Measurements from ENCODE around the gene LHFPL5.

Gene LHFPL5

DNA sequence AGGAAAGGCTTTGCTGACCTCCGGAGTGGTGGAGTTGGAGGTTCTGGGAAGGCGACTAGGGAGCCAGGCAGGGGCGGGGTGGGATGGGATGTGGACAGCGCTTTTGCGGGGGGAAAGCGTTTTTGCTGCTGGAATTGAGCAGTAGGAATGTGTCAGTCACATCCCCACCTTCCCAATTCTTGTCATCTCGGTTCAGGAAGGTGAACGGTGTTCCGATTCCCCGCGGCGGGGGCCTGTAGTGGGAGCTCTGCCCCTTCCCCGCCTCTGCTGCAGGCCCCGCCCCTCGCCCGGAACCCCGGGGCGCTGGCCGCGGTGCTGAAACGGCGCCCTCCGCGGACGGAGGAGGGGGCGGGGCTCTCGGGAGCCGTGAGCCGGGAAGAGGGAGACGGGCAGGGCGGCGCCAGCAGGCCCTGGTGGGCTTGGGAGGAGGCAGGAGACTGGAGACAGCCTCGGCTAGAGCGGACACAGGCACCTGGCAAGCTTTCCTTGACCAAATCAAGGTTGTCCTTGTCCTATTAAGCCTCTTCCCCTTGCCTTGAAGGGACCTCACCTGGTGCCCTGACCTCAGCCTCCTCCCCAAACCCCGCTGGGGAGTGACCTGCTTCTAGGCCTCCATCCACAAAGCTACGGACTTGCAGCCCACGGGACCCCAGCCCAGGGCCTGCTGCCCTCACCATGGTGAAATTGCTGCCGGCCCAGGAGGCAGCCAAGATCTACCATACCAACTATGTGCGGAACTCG lies at the start of gene LHFPL5:
Gene LHFPL5, plus strand, starts transcription at position 357 of the 741 bp plus-strand sequence. Its CDS starts 319 bp downstream, at position 676.
- no peaks in the 10 kb centered on the region for H3K79me2 ChIP-seq (ENCODE audit: insufficient read depth, low read depth)
- no peak within 1 kb of the TSS for H3K9ac ChIP-seq
- H4K20me1 ChIP-seq (ENCODE audit: insufficient read depth) = no peaks in the 10 kb centered on the region
- H3K4me3 ChIP-seq (IDR thresholded peaks at IDR 0.05; ENCODE audit: insufficient read depth, low read depth, low read length) = no peak within 1 kb of the TSS
- no peak within 1 kb of the TSS for H3K27ac ChIP-seq
- no peaks in the 10 kb centered on the region for H3K4me1 ChIP-seq (ENCODE audit: low read depth, poor library complexity, severe bottlenecking)
- H3K36me3 ChIP-seq (ENCODE audit: insufficient read depth) = no peaks in the 10 kb centered on the region
- TF ChIP-seq, protein P1, sequence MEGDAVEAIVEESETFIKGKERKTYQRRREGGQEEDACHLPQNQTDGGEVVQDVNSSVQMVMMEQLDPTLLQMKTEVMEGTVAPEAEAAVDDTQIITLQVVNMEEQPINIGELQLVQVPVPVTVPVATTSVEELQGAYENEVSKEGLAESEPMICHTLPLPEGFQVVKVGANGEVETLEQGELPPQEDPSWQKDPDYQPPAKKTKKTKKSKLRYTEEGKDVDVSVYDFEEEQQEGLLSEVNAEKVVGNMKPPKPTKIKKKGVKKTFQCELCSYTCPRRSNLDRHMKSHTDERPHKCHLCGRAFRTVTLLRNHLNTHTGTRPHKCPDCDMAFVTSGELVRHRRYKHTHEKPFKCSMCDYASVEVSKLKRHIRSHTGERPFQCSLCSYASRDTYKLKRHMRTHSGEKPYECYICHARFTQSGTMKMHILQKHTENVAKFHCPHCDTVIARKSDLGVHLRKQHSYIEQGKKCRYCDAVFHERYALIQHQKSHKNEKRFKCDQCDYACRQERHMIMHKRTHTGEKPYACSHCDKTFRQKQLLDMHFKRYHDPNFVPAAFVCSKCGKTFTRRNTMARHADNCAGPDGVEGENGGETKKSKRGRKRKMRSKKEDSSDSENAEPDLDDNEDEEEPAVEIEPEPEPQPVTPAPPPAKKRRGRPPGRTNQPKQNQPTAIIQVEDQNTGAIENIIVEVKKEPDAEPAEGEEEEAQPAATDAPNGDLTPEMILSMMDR (conservative IDR thresholded peaks at IDR 0.05; ENCODE audit: low read depth, low read length) = no peak
- H3K4me2 ChIP-seq = peak within 1 kb of the TSS; percentile 54; the same call in 1 of the 2 replicates
- no peak within 1 kb of the TSS for H2AFZ ChIP-seq (ENCODE audit: low read depth)
- no peaks in the 10 kb centered on the region for H3K27me3 ChIP-seq (ENCODE audit: insufficient read depth, low read depth)

DNA sequence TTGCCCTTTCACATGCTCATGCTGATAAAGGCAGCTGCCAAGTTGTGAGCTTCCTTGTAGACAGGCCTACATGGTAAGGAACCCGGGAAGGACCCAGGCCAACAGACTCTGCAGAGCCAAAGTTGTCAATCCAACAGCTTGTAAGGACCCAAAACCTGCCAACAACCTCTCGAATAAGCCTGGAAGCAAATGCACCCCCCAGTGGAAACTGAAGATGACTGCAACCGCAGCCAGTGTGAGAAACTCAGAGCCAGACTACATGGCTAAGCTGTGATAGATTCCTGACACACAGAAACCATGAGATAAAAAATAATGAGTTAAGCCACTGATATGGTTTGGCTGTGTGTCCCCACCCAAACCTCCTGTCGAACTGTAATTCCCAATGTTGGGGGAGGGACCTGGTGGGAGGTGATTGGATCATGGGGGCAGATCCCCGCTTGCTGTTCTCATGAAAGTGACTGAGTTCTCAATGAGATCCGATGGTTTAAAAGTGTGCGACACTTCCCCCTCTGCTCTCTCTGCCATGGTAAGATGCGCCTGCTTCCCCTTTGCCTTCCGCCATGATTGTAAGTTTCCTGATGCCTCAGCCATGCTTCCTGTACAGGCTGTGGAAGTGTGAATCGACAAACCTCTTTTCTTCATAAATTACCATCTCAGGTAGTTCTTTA lies 47.6 kb upstream of the LHFPL5 start:
- no peaks in the 10 kb centered on the region for H3K36me3 ChIP-seq (ENCODE audit: insufficient read depth)
- no peak overlapping the region for H2AFZ ChIP-seq (ENCODE audit: low read depth)

DNA sequence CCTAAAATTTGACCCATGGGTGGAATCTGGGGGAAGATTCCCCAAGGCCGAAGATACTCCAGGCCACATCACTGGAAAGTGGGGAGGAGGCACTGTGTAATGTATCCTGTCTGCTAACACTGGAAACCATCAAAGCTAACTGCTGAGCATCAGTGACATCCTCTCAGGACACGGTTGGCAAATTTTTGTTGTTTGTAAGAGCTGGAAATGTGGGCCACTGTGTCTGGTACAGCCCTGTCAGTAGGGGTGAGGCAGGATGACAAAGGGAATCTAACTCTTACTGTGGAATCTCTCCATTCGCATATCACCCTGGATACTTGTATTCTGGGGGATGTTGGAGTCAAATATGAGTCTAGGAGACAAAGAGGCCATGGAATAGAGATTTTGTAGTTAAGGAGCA lies 45.7 kb upstream of the LHFPL5 start:
- H3K9ac ChIP-seq = no peak overlapping the region
- no peaks in the 10 kb centered on the region for H3K4me1 ChIP-seq (ENCODE audit: low read depth, poor library complexity, severe bottlenecking)
- TF ChIP-seq, protein P1 (conservative IDR thresholded peaks at IDR 0.05; ENCODE audit: low read depth, low read length) = no peak
- H3K4me2 ChIP-seq = no peak overlapping the region
- no peaks in the 10 kb centered on the region for H3K79me2 ChIP-seq (ENCODE audit: insufficient read depth, low read depth)
- no peaks in the 10 kb centered on the region for H3K36me3 ChIP-seq (ENCODE audit: insufficient read depth)
- no peaks in the 10 kb centered on the region for H3K27me3 ChIP-seq (ENCODE audit: insufficient read depth, low read depth)
- no peaks in the 10 kb centered on the region for H4K20me1 ChIP-seq (ENCODE audit: insufficient read depth)
- H3K27ac ChIP-seq = no peak overlapping the region
- no peak overlapping the region for H2AFZ ChIP-seq (ENCODE audit: low read depth)
- no peak overlapping the region for H3K4me3 ChIP-seq (IDR thresholded peaks at IDR 0.05; ENCODE audit: insufficient read depth, low read depth, low read length)

More for the DNA sequence above, 47.6 kb upstream of the LHFPL5 start:
- Histone ChIP-seq H3K27me3 (ENCODE audit: insufficient read depth, low read depth) (no peaks in the 10 kb centered on the region), H3K9ac (no peak overlapping the region), H3K27ac (no peak overlapping the region), H3K79me2 (ENCODE audit: insufficient read depth, low read depth) (no peaks in the 10 kb centered on the region), H3K4me1 (ENCODE audit: low read depth, poor library complexity, severe bottlenecking) (no peaks in the 10 kb centered on the region), H3K4me2 (no peak overlapping the region), H3K4me3 (IDR thresholded peaks at IDR 0.05; ENCODE audit: insufficient read depth, low read depth, low read length) (no peak overlapping the region), H4K20me1 (ENCODE audit: insufficient read depth) (no peaks in the 10 kb centered on the region)
- TF ChIP-seq, protein P1 (conservative IDR thresholded peaks at IDR 0.05; ENCODE audit: low read depth, low read length) = no peak

DNA sequence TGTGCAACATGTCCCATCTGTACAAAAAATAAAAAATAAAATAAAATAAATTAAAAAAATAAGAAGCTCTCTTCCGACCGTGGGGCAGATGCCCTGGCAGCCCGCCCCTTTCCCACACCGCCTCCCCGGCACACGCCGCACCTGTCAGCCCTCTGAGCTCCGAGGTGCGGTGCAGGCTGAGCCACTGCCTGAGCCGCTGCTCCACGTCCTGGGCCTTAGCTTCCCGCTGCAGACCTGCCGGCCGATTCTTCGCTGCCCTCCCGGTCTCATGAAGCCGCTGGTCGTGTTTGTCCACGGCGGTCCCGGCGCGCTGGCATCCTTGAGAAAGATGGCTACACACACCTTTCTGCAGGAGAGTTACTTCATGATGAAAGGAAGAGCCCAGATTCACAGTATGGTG lies 39.4 kb upstream of the LHFPL5 start:
- Histone ChIP-seq H3K36me3 (ENCODE audit: insufficient read depth) (no peaks in the 10 kb centered on the region), H3K79me2 (ENCODE audit: insufficient read depth, low read depth) (no peaks in the 10 kb centered on the region), H3K4me2 (no peak overlapping the region), H3K27me3 (ENCODE audit: insufficient read depth, low read depth) (no peaks in the 10 kb centered on the region), H2AFZ (ENCODE audit: low read depth) (no peak overlapping the region), H3K4me1 (ENCODE audit: low read depth, poor library complexity, severe bottlenecking) (no peaks in the 10 kb centered on the region), H3K27ac (no peak overlapping the region), H4K20me1 (ENCODE audit: insufficient read depth) (no peaks in the 10 kb centered on the region), H3K9ac (no peak overlapping the region), H3K4me3 (IDR thresholded peaks at IDR 0.05; ENCODE audit: insufficient read depth, low read depth, low read length) (no peak overlapping the region)
- TF ChIP-seq, protein P1 (conservative IDR thresholded peaks at IDR 0.05; ENCODE audit: low read depth, low read length) = no peak
